GM23338 (cell line): Measurements from ENCODE around the gene APOBEC3B. TPM values are rescaled to one million over a fixed set of nuclear protein-coding genes. Genes with fewer than 3 reads are reported as not detected.

Experiments
- ATAC-seq: fragments of 200-7000 bp; cut with Tn5 transposase; 3 replicates; pipeline ENCODE4 v1.9.1; 2020
- DNase-seq: peaks from one replicate; pipeline ENCODE4 v3.0.0-alpha.2; 2015; ENCODE audit warnings: low spot score
- H2AFZ ChIP-seq: fragments of 200-600 bp; sonication (generic); 2 replicates; pipeline ENCODE4 v1.8.0; 2016; ENCODE audit warnings: antibody characterized with exemption, mild to moderate bottlenecking, moderate library complexity
- H3F3A ChIP-seq: fragments of 200-600 bp; sonication (generic); replicated peaks from 2 replicates; pipeline ENCODE4 v1.8.0; 2017; ENCODE audit warnings: antibody characterized with exemption, mixed run types, low read depth
- H3K27ac ChIP-seq: fragments of 200-600 bp; sonication (generic); 2 replicates; pipeline ENCODE4 v1.6.1; 2016; ENCODE audit warnings: low read depth
- H3K27me3 ChIP-seq: fragments of 200-600 bp; sonication (generic); 2 replicates; pipeline ENCODE4 v1.8.0; 2016; ENCODE audit warnings: mild to moderate bottlenecking, mixed run types, moderate library complexity; ENCODE audit not compliant: insufficient read depth
- H3K36me3 ChIP-seq: fragments of 200-600 bp; sonication (generic); 2 replicates; pipeline ENCODE4 v1.8.0; 2016; ENCODE audit warnings: mild to moderate bottlenecking; ENCODE audit not compliant: insufficient read depth
- H3K4me1 ChIP-seq: fragments of 200-600 bp; sonication (generic); 2 replicates; pipeline ENCODE4 v1.8.0; 2016; ENCODE audit warnings: mild to moderate bottlenecking, moderate library complexity; ENCODE audit not compliant: insufficient read depth
- H3K4me2 ChIP-seq: fragments of 200-600 bp; sonication (generic); 2 replicates; pipeline ENCODE4 v1.7.1; 2017; ENCODE audit warnings: mixed run types
- H3K4me3 ChIP-seq: fragments of 200-600 bp; sonication (generic); 2 replicates; pipeline ENCODE4 v1.6.1; 2016; ENCODE audit warnings: mixed run types
- H3K79me2 ChIP-seq: fragments of 200-600 bp; sonication (generic); replicated peaks from 2 replicates; pipeline ENCODE4 v1.8.0; 2017; ENCODE audit warnings: mild to moderate bottlenecking; ENCODE audit not compliant: insufficient read depth
- H3K9me2 ChIP-seq: fragments of 200-600 bp; sonication (generic); 2 replicates; pipeline ENCODE4 v1.8.0; 2017; ENCODE audit not compliant: insufficient read depth
- H4K20me1 ChIP-seq: fragments of 200-600 bp; sonication (generic); replicated peaks from 2 replicates; pipeline ENCODE4 v1.8.0; 2017; ENCODE audit warnings: mild to moderate bottlenecking; ENCODE audit not compliant: insufficient read depth
- H3K27ac Mint-ChIP-seq: 2 replicates; pipeline ENCODE4 v1.8.0; 2020; ENCODE audit warnings: inconsistent platforms, mild to moderate bottlenecking, moderate library complexity, mixed read lengths
- H3K27me3 Mint-ChIP-seq: 3 replicates; pipeline ENCODE4 v1.8.0; 2022; ENCODE audit warnings: low read depth, mild to moderate bottlenecking, moderate library complexity, mixed read lengths, inconsistent platforms; ENCODE audit not compliant: insufficient read depth, poor library complexity
- H3K36me3 Mint-ChIP-seq: 3 replicates; pipeline ENCODE4 v1.8.0; 2021; ENCODE audit warnings: low read depth, mild to moderate bottlenecking, inconsistent platforms, moderate library complexity, mixed read lengths
- H3K4me1 Mint-ChIP-seq: 3 replicates; pipeline ENCODE4 v1.8.0; 2020; ENCODE audit warnings: mild to moderate bottlenecking, inconsistent platforms, mixed read lengths
- H3K4me3 Mint-ChIP-seq: 3 replicates; pipeline ENCODE4 v1.8.0; 2021; ENCODE audit warnings: moderate library complexity, mild to moderate bottlenecking, inconsistent platforms, mixed read lengths
- H3K9me3 Mint-ChIP-seq: 3 replicates; pipeline ENCODE4 v1.8.0; 2020; ENCODE audit warnings: moderate library complexity, mild to moderate bottlenecking, inconsistent platforms, mixed read lengths
- ETS1 ChIP-seq: IDR thresholded peaks from 2 replicates; pipeline ENCODE4 v1.6.1; 2016; ENCODE audit warnings: antibody characterized with exemption
- REST ChIP-seq: IDR thresholded peaks from one replicate; pipeline ENCODE4 v1.6.1; 2018; ENCODE audit warnings: antibody characterized with exemption; ENCODE audit not compliant: unreplicated experiment
- STAT1 ChIP-seq: IDR thresholded peaks from one replicate; pipeline ENCODE4 v1.6.1; 2016; ENCODE audit warnings: antibody characterized with exemption; ENCODE audit not compliant: unreplicated experiment
- ZNF114 ChIP-seq: fragments of 250-450 bp; sonication (Bioruptor Pico); IDR thresholded peaks from 2 replicates; pipeline ENCODE4 v1.5.0; 2020; ENCODE audit warnings: mild to moderate bottlenecking, moderate library complexity
- ZNF462 ChIP-seq: fragments of 250-450 bp; sonication (Bioruptor Pico); IDR thresholded peaks from 2 replicates; pipeline ENCODE4 v1.5.0; 2020; ENCODE audit warnings: mild to moderate bottlenecking, moderate library complexity
- polyA plus RNA-seq: library from polyadenylated mRNA; unstranded; fragments of >200 nt; fragmentation: Nextera tagmentation; extraction: Ambion mirVana; gene quantifications from 2 replicates; pipeline ENCODE4 v1.2.1, GENCODE V29; 2016
- total RNA-seq: library from RNA; depleted of rRNA; stranded (reverse); fragments of >200 nt; shearing (Covaris generic); gene quantifications from 2 replicates; pipeline ENCODE4 v1.2.3, GENCODE V29; 2014

The APOBEC3B gene
- total and polyA plus RNA-seq, 2 experiments from 2014 or later, result 7.0 to 9.2 TPM

- Histone ChIP-seq H3K4me2 (no peak overlapping the region), H3K9me2 (no peaks in the 10 kb centered on the region), H4K20me1 (peaks cover 3% of the 10 kb centered on the region; the same call in 1 of the 2 replicates), H3K79me2 (no peaks in the 10 kb centered on the region), H2AFZ (no peak overlapping the region), H3K27me3 (no peaks in the 10 kb centered on the region), H3K4me3 (no peak overlapping the region), H3K36me3 (no peaks in the 10 kb centered on the region), H3K4me1 (no peaks in the 10 kb centered on the region; the same call in 1 of the 2 replicates), H3F3A (no peaks in the 10 kb centered on the region), H3K27ac (no peak overlapping the region)
- TF ChIP-seq STAT1, result no peak
- TF ChIP-seq REST, result no peak
- TF ChIP-seq ZNF114 (CRISPR knock-in tag), result no peak
- TF ChIP-seq ZNF462, result no peak
- TF ChIP-seq ETS1, result no peak
- H3K27ac Mint-ChIP-seq, result no peak overlapping the region
- H3K27me3 Mint-ChIP-seq, result peaks cover 6% of the 10 kb centered on the region
- ATAC-seq (no peak), DNase-seq (no peak)
- no peak overlapping the region for H3K4me3 Mint-ChIP-seq
- H3K9me3 Mint-ChIP-seq, result no peaks in the 10 kb centered on the region; the same call in 2 of the 3 replicates
- H3K4me1 Mint-ChIP-seq, result peaks cover 10% of the 10 kb centered on the region
- no peaks in the 10 kb centered on the region for H3K36me3 Mint-ChIP-seq
These were observed 39.4 kb upstream of the APOBEC3B start for GRCh38 chr22:38942702-38943101.
